GM18498 (cell line): ENCODE results near the gene B3GALT6.
"Not testable (repeated sequence)": the region's sequence is repeated elsewhere in the genome, so short reads cannot be mapped to it uniquely, and the experiment has no call there.

Experiments
- ATAC-seq: cut with Tn5 transposase; IDR thresholded peaks from one replicate; pipeline ENCODE4 v1.9.1; 2021; ENCODE audit warnings: mild to moderate bottlenecking, moderate library complexity; ENCODE audit not compliant: unreplicated experiment

Gene B3GALT6

GRCh38 chr1:1242461-1243265, 10.6 kb downstream of the B3GALT6 start:
- no peak for ATAC-seq

- no peak for ATAC-seq
Observed at GRCh38 chr1:1243266-1243660, 11.2 kb downstream of the B3GALT6 start.

DNA sequence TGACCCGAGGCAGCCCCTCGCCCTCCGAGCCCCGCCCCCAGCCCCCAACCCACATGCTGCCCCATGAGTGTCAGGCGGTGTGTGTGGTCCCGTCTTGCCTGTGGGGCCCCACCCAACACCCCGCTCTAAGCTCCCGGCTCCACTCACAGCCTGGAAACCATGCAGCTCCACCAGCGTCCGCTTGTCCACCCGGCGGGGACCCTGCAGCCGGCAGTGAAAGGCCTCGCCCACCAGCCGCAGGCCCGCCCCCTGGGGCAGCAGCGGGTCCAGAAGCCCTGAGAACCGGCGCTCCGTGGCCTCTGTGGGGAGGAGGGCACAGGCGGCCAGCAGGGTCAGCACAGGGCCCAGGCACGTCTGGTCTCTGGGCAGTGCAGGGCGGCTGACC, 11.8 kb downstream of the B3GALT6 start:
- no peak for ATAC-seq

DNA sequence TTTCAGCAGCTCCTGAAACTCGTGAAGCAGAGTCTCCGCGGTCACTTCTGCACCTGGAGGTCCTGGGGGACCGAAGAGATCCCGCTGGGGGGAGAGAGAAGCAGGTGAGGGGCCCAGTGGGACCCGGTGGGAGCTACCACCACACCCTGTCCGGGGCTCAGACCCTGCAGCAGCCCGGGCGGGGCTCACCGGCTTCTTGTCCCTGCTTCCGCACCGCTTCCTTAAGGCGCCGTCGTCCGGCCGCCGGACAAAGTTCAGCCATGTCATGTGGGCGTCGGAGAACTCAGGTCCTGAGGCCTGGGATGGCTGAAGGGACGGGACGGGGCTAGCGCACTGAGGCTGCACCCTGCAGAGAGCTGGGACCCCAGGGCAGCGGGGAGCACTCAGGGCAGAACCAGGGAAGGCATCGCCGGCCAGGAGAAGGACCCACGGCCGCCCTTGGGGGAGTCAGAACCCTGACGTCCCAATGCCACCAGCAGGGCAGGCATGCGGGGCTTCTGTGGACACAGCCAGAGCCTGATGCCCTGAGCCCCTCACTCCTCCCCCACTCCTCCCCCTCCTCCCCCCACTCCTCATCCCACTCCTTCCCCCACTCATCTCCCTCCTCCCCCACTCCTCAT, 12.3 kb downstream of the B3GALT6 start:
- no peak for ATAC-seq

- no peak for ATAC-seq
Observed at GRCh38 chr1:1245178-1245816, 13.3 kb downstream of the B3GALT6 start.

DNA sequence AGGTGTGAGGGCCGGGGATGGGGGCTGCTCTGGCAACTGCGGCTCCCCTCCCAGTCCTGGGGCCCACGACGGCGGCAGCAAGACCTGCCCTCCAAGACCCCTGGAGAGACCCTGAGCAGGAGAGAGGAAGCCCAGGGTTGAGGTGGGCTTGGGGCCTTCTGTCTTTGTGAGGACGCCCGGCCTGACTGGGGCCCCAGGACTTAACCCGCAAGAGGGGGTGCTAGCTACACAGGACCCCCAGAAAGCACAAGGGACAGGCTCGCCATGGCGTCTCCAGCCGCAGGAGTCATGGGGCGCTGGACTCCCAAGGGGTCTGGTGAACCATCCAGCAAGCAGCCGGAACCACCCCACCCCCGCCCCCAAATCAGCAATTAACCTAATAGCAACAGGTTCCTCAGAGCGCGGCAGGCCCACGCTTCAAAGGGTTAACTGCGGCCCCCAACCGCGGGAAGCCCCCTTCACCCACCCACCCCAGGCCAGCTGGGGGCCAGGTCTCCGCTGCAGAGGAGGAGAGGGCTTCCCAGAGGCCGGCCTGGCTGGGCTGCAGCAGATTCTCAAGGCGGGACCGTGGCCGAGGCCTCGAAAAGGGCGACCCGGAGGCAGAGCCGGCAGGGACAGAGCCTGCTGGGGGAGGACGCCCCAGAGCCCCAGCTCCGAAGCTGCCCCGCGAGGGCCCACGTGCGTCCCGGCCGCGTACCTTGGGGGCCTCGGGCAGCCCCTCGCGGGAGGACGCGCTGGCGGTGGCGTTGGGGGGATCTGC, 14.0 kb downstream of the B3GALT6 start:
- no peak for ATAC-seq

GRCh38 chr1:1246577-1247340, 14.7 kb downstream of the B3GALT6 start, which contains the start of gene C1QTNF12:
Gene C1QTNF12 (minus strand): TSS chr1:1246722. CDS start chr1:1246690, 32 bp downstream.
- no peak for ATAC-seq

GRCh38 chr1:1247341-1247913, 15.4 kb downstream of the B3GALT6 start:
- no peak for ATAC-seq

- not testable (repeated sequence) for ATAC-seq
Observed at GRCh38 chr1:1248009-1248913, 16.2 kb downstream of the B3GALT6 start.

- ATAC-seq: peak; percentile 53
Observed at GRCh38 chr1:1250786-1251284, 18.8 kb downstream of the B3GALT6 start.

DNA sequence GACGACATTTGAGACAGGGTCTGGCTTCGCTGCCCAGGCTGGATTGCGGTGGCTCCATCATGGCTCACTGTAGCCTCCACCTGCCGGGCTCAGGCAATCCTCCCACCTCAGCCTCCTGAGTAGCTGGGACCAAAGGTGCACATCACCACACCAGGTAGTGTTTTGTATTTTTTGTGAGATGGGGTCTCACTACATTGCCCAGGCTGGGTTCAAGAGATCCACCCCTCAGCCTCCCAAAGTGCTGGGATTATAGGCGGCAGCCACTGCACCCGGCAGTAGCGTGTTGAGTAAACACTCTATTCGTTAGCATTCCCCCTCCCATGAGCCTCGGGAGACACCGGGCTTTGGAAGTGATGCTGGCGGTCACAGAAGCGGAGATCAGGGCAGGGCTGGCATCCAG, 21.3 kb downstream of the B3GALT6 start:
- ATAC-seq: no peak

GRCh38 chr1:1253972-1254666, 22.1 kb downstream of the B3GALT6 start:
- no peak for ATAC-seq

DNA sequence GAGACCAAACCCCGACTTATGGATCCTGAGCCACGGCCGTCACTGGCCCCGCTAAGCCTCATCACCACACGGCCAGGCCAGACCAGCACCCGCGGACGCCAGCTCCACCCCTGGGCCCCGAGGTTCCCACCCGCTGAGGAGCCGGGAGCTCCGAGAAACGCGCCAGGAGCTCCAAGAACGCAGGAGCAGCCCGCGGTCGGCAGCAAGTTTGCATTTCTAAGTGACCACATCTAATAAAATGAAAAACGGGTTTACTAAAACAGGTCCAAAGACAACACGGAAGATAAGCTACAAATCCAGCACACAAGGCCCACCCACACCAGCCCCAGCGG, 22.6 kb downstream of the B3GALT6 start:
- ATAC-seq: no peak

DNA sequence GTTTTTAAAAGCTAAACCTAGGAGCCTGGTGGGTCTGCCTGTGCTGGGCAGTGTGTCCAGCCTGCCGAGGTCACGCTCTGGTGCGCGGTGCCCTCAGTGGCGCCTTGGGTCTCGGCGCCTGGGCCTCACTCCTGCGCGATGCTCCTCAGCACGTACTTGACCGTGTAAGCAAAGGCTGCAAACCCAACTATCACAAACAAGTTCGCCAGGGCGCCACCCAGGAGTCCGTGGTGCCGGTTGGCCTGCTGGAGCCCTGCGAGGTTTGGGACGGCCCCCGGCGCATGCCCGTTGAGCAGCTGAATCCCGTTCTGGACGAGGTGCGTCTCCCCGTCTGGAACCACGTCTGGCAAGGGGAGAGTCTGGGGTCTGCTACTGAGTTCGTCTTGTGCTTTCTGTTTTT, 23.0 kb downstream of the B3GALT6 start:
- ATAC-seq: no peak

- ATAC-seq: no peak
Observed at GRCh38 chr1:1255611-1256010, 23.6 kb downstream of the B3GALT6 start.

DNA sequence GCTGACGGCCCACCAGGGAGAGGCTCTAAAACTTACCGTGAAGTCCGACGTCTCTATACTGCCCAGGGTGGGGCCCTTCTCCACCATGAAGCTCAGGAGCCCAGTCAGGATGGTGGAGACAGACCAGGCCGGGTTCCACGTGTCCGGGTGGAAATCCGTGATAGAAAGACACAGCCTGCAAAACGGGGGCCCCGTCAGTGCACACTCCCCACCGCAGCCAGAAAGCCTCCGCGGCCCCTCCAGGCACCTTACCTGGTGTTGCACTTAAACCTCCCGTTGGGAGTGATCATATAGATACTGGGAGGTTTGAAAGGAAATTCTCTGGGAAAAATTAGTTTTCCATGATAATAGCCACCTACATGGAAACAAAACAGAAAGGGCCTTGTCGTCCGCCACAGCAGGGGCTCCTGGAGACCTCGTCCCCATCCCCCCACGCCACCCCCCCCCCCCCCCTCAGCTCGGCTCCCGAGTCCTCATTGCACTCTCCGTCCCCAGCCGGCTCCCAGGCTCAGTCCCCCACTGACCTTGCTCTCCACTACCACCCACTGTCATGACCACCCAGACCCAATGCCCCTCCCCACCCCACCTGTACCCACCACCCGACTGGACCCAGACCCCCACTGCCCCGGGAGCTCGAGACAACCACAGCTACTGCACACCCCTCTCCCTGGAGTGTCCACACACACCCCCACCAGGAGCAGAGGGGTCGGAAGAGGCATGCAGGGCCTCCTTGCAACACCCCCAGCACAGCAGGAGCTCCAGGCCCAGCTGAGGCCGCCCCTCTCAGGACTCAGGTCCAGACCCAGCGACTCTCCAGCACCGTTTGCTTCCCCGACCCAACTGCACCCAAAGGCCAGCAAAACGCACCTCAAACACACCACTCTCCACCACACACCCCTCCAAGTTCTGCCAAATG, 25.2 kb downstream of the B3GALT6 start:
- ATAC-seq: no peak

DNA sequence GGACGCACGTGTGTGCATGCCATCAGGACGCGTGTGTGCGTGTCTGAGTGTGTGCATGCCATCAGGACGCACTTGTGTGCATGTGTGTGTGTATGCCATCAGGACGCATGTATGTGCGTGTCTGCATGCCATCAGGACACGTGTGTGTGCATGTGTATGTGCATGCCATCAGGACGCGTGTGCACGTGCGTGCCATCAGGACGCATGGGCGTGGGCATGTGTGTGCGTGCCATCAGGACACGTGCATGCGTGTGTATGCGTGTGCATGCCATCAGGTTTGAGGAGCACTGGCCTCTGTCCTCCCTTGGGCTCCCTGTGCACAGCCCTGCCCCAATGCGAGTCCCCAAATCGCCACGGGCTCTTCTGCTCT, 27.1 kb downstream of the B3GALT6 start:
- no peak for ATAC-seq

GRCh38 chr1:1259540-1259939, 27.5 kb downstream of the B3GALT6 start:
- ATAC-seq: no peak
